HG02973 (cell line): ENCODE measurements around the gene CTU2.
A peak's percentile ranks its signal among the peaks of the same experiment; 100 is the strongest.

ENCODE experiments used
- ATAC-seq: cut with Tn5 transposase; IDR thresholded peaks from one replicate; pipeline ENCODE4 v1.9.1; 2021; ENCODE audit warnings: moderate library complexity; ENCODE audit not compliant: unreplicated experiment

The CTU2 gene

GRCh38 chr16:88681084-88681680, 25.1 kb upstream of the CTU2 start:
- ATAC-seq: no peak

- ATAC-seq: peak; percentile 63
Measured at GRCh38 chr16:88681709-88682451, 24.4 kb upstream of the CTU2 start.

DNA sequence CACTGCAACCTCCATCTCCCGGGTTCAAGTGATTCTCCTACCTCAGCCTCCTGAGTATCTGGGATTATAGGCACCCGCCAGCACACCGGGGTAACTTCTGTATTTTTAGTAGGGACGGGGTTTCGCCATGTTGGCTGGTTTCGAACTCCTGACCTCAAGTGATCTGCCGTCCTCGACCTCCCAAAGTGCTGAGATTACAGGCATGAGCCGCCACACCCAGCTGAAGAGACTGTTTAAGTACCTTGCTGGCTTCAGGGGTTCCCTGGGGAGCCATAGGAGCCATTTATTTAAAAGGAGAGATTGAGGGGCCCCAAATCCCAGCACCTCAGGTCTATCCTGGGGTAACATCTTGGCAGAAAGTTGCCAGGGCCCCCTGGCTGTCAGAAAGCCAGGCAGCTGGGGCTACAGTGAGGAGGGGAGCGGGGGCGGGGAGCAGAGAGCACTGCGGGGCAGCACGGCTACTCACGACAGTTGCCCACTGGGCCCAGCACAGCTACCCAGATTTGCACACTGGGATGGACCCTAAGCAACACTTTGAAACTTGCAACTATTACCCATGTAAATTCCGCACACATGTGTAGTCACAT, 21.6 kb upstream of the CTU2 start:
- no peak for ATAC-seq

GRCh38 chr16:88685156-88686061, 20.9 kb upstream of the CTU2 start:
- ATAC-seq: no peak

DNA sequence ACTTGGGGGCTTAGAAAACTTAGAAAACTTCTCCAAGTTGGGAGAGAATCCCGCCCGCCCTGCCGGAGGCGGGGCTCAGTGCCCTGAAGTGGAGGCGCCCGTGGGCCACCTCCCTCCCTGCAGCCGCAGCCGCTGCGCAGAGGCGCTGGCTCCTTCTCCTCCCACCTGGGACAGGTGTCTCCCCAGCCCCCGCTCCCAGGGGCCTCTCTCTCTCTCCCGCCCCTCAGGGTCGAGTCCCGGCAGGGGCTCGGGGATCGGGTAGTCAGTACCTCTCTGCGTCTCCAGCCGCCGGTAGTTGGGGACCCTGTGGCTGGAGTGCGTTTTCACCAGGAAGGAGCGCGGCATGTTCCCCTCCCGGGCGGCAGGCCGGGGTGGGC, 20.3 kb upstream of the CTU2 start:
- no peak for ATAC-seq

DNA sequence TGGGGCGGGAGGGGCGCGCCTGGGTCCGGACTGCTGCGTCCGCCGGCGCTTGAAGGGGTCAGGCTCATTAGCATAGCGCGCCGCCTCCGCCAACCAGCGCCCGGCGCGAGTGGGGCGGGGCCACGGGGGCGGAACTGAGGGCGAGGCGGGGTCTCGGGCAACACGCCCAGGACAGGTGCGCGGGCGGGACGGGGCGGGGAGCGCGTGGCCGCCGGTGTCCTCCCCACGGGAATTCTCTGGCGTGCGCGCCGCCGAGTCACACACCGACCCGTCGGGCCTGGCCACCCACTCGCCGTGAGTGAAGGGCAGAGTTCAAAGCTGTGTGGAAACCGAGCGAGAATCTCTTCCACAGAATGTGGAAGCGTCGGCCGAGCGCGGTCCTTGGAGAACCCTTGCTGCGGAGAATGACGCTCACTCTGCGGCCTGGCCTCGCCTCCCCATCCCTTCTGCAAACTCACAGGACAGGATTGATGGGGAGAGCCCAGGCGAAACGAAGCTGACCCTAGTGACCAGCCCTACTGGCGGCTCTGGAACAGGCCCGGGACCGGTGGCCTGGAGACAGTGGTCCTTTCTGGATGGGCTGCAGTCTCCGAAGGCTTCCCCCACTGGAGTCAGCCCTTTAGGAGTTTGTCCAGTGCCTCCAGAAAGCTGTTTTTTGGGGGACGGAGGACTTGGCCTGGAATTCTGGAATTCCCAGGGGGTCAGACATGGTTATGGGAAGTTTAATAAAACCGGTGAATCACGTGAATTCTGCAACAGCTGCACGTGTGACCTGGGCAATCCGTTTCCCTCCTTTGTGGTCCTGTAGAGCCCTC, 19.7 kb upstream of the CTU2 start, which contains the start of gene SNAI3:
Gene SNAI3 (minus strand): TSS at position 69 of the 815 bp plus-strand sequence. CDS start 101 bp downstream, outside the sequence.
- peak; percentile 68 for ATAC-seq

DNA sequence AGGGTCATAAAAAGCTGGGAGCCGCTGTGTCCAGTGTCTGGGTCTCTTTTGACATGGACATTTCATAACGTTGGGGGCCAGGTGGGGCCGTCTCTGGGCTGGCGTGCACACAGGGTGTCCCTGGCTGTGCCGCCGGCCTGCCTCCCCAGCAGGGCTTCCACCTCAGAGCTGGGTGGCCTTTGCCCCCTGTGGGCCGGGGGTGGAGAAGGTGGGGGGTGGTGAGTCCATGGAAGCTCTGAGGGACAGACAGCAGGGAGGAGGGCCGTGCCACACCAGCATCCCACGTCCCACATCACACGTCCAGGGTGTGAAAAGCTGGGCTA, 19.1 kb upstream of the CTU2 start:
- ATAC-seq: no peak

DNA sequence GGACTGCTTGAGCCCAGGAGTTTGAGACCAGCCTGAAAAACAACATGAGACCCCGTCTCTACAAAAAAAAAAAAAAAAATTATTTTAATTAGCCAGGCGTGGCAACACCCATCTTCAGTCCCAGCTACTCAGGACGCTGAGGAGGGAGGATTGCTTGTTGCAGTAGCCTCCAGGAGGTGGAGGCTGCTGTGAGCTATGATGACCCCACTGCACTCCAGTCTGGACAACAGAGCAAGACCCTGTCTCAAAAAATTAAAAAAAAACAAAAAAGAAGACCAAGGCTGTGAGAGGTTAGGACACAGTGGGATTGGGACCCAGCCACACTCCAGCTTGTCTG, 18.7 kb upstream of the CTU2 start:
- no peak for ATAC-seq

GRCh38 chr16:88688013-88688778, 18.1 kb upstream of the CTU2 start:
- ATAC-seq: no peak

- ATAC-seq: no peak
Measured at GRCh38 chr16:88690341-88691128, 15.8 kb upstream of the CTU2 start.

DNA sequence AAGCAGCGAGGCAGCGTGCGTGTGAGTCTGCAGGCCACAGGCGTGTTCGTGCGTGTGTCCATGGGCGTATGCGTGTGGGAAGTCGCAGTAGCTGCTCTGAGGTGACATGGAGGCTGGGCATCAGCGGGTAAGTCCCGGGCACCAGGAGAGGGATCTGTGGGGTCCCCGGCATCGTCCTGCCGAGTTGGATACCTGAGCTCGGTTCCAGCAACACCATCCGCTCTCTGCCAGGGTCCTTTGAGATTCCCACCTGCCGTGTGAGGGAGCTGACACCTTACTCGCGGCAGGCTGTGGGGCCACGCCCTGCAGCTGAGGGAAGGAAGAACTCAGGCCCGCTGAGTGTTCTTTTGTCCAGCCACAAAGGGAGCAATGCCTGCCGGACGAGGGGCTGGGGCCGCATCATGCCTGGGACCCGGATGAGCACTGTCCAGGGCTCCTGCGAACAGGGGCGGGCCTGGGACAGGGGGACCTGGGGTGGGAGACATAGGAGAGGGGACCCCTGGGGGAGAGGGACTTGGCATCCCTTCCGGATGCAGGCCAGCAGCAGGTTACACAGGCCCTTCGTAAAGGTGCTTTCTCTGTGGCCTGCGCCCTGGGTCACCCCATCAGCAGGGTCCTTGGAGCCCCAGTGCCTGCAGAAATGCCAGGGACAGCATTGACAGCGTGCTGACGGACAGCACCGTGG, 15.0 kb upstream of the CTU2 start:
- no peak for ATAC-seq

- ATAC-seq: no peak
Measured at GRCh38 chr16:88691924-88692560, 14.3 kb upstream of the CTU2 start.

DNA sequence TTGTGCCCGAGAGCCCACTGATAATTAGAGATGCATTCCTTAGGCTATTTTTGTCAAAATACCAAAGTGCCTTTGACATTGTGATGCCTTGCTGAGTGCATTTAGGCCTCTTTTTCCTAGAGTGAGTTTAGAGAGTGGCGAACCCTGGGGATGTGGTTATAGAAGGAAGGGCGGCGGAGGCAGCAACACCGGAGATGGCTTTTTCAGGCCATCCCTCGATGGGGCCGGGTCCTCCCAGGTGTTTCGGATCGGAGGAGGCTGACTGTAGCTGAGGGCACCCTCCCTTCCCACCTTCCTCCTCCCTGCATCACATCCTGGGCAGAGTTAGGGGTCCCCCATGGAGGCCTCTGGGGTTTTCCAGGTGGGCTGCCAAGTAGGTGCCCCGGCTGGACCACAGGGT, 13.4 kb upstream of the CTU2 start:
- no peak for ATAC-seq

GRCh38 chr16:88693420-88694177, 12.7 kb upstream of the CTU2 start:
- ATAC-seq: no peak

GRCh38 chr16:88694221-88695087, 11.8 kb upstream of the CTU2 start:
- ATAC-seq: no peak

DNA sequence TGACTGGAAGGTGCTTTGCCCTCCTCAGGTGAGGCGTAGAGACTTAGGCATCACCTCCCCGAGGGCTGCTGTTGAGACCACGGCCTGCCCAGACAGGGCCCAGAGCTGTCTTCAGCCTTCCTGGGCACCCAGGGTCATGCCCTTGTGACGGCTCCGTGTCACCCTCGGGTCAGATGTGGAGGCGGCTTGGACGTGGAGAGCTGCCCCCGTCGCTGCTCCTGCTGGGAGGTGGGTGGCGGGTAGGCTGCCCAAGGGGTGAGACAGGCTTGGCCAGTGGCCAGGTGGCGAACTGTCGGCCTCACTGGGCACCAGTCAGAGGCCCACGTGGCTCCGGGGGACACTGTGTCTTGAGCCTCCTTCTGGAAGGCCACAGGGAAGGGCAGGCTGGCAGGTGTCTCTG, 11.1 kb upstream of the CTU2 start:
- ATAC-seq: no peak
